Activated gamma-delta T cell (primary cell): ENCODE results near the gene ZSCAN21.
"Not testable (repeated sequence)": the region's sequence is repeated elsewhere in the genome, so short reads cannot be mapped to it uniquely, and the experiment has no call there.

Source experiments
- DNase-seq: peaks from one replicate; lab custom pipeline; 2025; lab: John Stamatoyannopoulos, UW
- total RNA-seq, 2 donors: gene quantifications; one replicate each; lab custom pipeline; 2026; lab: John Stamatoyannopoulos, UW

ZSCAN21 gene
- 15.4 to 18.0 reads per million in 2 donors for total RNA-seq

GRCh38 chr7:100049441-100050291, at the start of gene ZSCAN21:
Gene ZSCAN21, plus strand, starts transcription at chr7:100049774. Its CDS starts 7,233 bp downstream, at chr7:100057007.
- peak; percentile 63 for DNase-seq

- DNase-seq = no peak
Observed at GRCh38 chr7:100000239-100000638, 49.3 kb upstream of the ZSCAN21 start.

GRCh38 chr7:100003711-100004661, 45.6 kb upstream of the ZSCAN21 start:
- DNase-seq = no peak

- DNase-seq = no peak
Observed at GRCh38 chr7:100007887-100008286, 41.7 kb upstream of the ZSCAN21 start.

GRCh38 chr7:100008525-100008924, 41.0 kb upstream of the ZSCAN21 start:
- DNase-seq = no peak

GRCh38 chr7:100009952-100010351, 39.6 kb upstream of the ZSCAN21 start:
- not testable (repeated sequence) for DNase-seq

- no peak for DNase-seq
Observed at GRCh38 chr7:100010901-100011300, 38.7 kb upstream of the ZSCAN21 start.

- DNase-seq = no peak
Observed at GRCh38 chr7:100011516-100011915, 38.1 kb upstream of the ZSCAN21 start.

GRCh38 chr7:100012385-100013327, 36.9 kb upstream of the ZSCAN21 start:
- DNase-seq = not testable (repeated sequence)

GRCh38 chr7:100013328-100013676, 36.3 kb upstream of the ZSCAN21 start:
- no peak for DNase-seq

- DNase-seq = peak; percentile 67
Observed at GRCh38 chr7:100015232-100016214, 34.1 kb upstream of the ZSCAN21 start, which contains the start of gene ZKSCAN1. Gene ZKSCAN1, plus strand, starts transcription at chr7:100015596. Its CDS starts 7,911 bp downstream, at chr7:100023507.

- DNase-seq = no peak
Observed at GRCh38 chr7:100016215-100016901, 33.2 kb upstream of the ZSCAN21 start.

GRCh38 chr7:100017300-100017699, 32.3 kb upstream of the ZSCAN21 start:
- DNase-seq = no peak

GRCh38 chr7:100017875-100018274, 31.7 kb upstream of the ZSCAN21 start:
- DNase-seq = no peak

- no peak for DNase-seq
Observed at GRCh38 chr7:100019908-100020307, 29.7 kb upstream of the ZSCAN21 start.

GRCh38 chr7:100021297-100021696, 28.3 kb upstream of the ZSCAN21 start:
- DNase-seq = no peak

GRCh38 chr7:100022621-100023020, 27.0 kb upstream of the ZSCAN21 start:
- no peak for DNase-seq

- DNase-seq = no peak
Observed at GRCh38 chr7:100023526-100023925, 26.0 kb upstream of the ZSCAN21 start.

GRCh38 chr7:100024020-100024619, 25.5 kb upstream of the ZSCAN21 start:
- no peak for DNase-seq
